Right lobe of liver (tissue), 6 donors: ENCODE results near the gene CAMTA1. TPM values are rescaled to one million over a fixed set of nuclear protein-coding genes. Genes with fewer than 3 reads are reported as not detected.

ENCODE experiments used
- ATAC-seq, 4 donors: fragments of 200-7000 bp; cut with Tn5 transposase; one replicate each; pipeline ENCODE4 v1.9.1; 2020; ENCODE audit warnings: mild to moderate bottlenecking in 4 of 4, moderate library complexity in 4 of 4
- DNase-seq, 3 donors: peaks; one replicate each; pipeline ENCODE4 v3.0.0-alpha.2; 2020
- H3K27ac ChIP-seq, 3 donors: fragments of 200-600 bp; one replicate each; pipeline ENCODE4 v1.8.0; 2022
- H3K27me3 ChIP-seq, 2 donors: fragments of 200-600 bp; one replicate each; pipeline ENCODE4 v1.8.0; 2022
- H3K36me3 ChIP-seq, 4 donors: fragments of 200-600 bp; sonication (generic) in 1 of 4; one replicate each; pipeline versions ENCODE4 v1.5.1 to v1.8.0; 2017 to 2022; ENCODE audit warnings: control low read depth in 1 of 4
- H3K4me1 ChIP-seq, 4 donors: fragments of 200-600 bp; sonication (generic) in 1 of 4; one replicate each; pipeline versions ENCODE4 v1.5.1 to v1.8.0; 2017 to 2022; ENCODE audit warnings: control low read depth in 1 of 4
- H3K4me3 ChIP-seq, 3 donors: fragments of 200-600 bp; one replicate each; pipeline ENCODE4 v1.8.0; 2022
- H3K9me3 ChIP-seq, 4 donors: fragments of 200-600 bp; sonication (generic) in 1 of 4; one replicate each; pipeline versions ENCODE4 v1.5.1 to v1.8.0; 2017 to 2022; ENCODE audit warnings: control low read depth in 1 of 4
- POLR2A ChIP-seq: fragments of 450-650 bp; IDR thresholded peaks from one replicate; pipeline ENCODE4 v1.6.1; 2017; ENCODE audit warnings: antibody characterized with exemption, mild to moderate bottlenecking
- WGBS: methylation state at CpG from one replicate; pipeline ENCODE4 v1.1.6; 2018; ENCODE audit warnings: low coverage, low lambda C conversion rate; ENCODE audit not compliant: insufficient coverage; ENCODE audit errors: missing lambda C conversion rate; 5-methylcytosine and 5-hydroxymethylcytosine counted together
- intact Hi-C, 2 donors: fragments of 100-400 bp; cut with DNase I; formaldehyde crosslinking; loops; one replicate each; pipeline versions ENCODE4 v1.11.2 to v1.14.1; 2022
- total RNA-seq, 6 experiments: library from RNA; depleted of rRNA in 2 of 6; stranded (reverse); fragments of >200 nt in 2 of 6; fragmentation: NEBNext Ultra II Directional in 3 of 6; extraction: Animal tissue kit (Norgen Biotek cat#: 25700) in 3 of 6; gene quantifications; one replicate each; pipeline versions ENCODE4 v1.1.0 to v1.2.4, GENCODE V29; 2016 to 2023
- TF ChIP-seq, protein P1 (sequence below), 4 donors: fragments of 200-600 bp in 3 of 4; fragments of 450-650 bp in 1 of 4; IDR thresholded peaks; one replicate each; pipeline versions ENCODE4 v1.5.1 to v1.8.0; 2016 to 2022; ENCODE audit warnings: antibody characterized with exemption in 4 of 4, mild to moderate bottlenecking in 2 of 4
- donor health status: DM: no; HTN: yes; CAD: no.
- donor health status: DM: no; HTN: no; CAD: no.
- donor health status: DM: no; HTN: no; CAD: no.
- donor health status: DM: no; HTN: yes; CAD: no.
- donor health status: DM: no; HTN: yes; CAD: no.

The CAMTA1 gene
- total RNA-seq, 6 experiments from 2014 or later: 32.3 to 49.4 (median 37.2) TPM

DNA sequence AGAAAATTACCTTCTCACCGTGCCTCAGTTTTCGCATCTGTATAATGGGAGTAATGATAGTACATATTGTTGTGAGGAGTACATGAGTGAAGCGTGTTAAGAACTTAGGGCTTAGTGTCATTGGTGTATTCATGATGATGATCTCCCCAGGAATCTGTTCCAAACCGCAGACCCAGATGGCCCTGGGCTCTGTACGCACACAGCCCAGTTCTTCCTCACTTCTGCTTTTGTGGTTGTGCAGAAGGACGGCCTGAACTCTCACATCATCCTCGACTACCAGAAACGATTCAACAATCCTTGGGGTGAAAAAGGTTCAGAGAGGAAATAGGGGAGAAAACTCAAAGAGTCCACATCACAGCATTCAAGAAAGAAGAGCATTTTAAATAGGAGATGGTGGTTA is 323.0 kb downstream of the CAMTA1 start:
- Histone ChIP-seq H3K36me3 (no peaks in the 10 kb centered on the region), H3K4me3 (no peak overlapping the region), H3K9me3 (no peaks in the 10 kb centered on the region), H3K27ac (no peak overlapping the region), H3K27me3 (no peaks in the 10 kb centered on the region), H3K4me1 (peaks cover 0 to 18% (median 2%) of the 10 kb centered on the region in 4 donors)
- no peak for DNase-seq
- intact Hi-C loops: no loop called here
- WGBS: 77% methylated on average over 8 of the region's 8 CpGs
- TF ChIP-seq, protein P1, sequence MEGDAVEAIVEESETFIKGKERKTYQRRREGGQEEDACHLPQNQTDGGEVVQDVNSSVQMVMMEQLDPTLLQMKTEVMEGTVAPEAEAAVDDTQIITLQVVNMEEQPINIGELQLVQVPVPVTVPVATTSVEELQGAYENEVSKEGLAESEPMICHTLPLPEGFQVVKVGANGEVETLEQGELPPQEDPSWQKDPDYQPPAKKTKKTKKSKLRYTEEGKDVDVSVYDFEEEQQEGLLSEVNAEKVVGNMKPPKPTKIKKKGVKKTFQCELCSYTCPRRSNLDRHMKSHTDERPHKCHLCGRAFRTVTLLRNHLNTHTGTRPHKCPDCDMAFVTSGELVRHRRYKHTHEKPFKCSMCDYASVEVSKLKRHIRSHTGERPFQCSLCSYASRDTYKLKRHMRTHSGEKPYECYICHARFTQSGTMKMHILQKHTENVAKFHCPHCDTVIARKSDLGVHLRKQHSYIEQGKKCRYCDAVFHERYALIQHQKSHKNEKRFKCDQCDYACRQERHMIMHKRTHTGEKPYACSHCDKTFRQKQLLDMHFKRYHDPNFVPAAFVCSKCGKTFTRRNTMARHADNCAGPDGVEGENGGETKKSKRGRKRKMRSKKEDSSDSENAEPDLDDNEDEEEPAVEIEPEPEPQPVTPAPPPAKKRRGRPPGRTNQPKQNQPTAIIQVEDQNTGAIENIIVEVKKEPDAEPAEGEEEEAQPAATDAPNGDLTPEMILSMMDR (IDR thresholded peaks at IDR 0.05): no peak
- TF ChIP-seq POLR2A: no peak
- ATAC-seq: no peak

DNA sequence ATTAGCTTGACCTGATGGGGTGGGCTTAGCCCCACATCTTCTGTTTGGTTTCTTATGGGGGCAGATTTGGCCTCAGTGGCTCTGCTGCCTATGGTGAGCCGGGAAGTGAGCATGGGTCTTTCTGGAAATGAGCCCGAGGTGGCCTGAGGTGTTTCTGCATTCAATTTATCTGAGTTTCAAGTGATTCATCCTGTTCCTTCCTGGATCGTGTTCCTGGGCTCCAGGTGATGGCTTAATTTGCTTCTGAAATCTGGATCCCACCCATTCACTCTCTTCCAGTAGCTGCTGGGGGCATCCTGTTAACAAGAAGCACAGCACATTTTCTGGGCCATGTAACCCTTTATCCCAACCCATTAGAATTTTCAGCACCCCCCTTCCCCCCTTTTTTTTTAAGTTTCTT is 324.6 kb downstream of the CAMTA1 start:
- Histone ChIP-seq H3K27ac (no peak overlapping the region), H3K4me3 (no peak overlapping the region), H3K9me3 (no peaks in the 10 kb centered on the region), H3K4me1 (peaks cover 0 to 20% (median 6%) of the 10 kb centered on the region in 4 donors), H3K27me3 (no peaks in the 10 kb centered on the region), H3K36me3 (no peaks in the 10 kb centered on the region)
- intact Hi-C loops: no loop called here
- DNase-seq (no peak), ATAC-seq (no peak)
- TF ChIP-seq, protein P1 (IDR thresholded peaks at IDR 0.05): no peak
- TF ChIP-seq POLR2A: no peak
- 74% methylated on average over 2 of the region's 3 CpGs for WGBS

DNA sequence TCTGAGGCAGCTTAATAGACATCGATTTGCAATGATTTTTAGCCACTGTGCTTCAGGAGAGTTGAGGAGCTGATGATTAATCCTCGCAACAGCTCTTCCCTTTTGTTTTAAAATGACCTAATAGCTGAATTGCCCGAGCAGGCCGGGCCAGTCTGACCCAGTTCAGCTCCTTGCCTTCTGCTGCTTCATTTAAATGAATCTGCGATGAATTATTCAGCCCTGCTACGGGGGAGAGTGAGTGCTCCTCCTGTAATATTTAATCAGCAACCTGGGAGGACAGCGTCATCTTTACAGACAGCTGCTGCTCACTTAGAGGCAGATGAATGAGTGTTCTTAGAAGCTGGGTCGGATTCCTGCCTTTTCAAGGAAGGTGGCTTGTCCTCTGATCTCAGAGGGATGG is 325.1 kb downstream of the CAMTA1 start:
- intact Hi-C loops: no loop called here
- Histone ChIP-seq H3K27ac (no peak overlapping the region), H3K9me3 (no peaks in the 10 kb centered on the region), H3K27me3 (no peaks in the 10 kb centered on the region), H3K36me3 (no peaks in the 10 kb centered on the region), H3K4me3 (no peak overlapping the region), H3K4me1 (peaks cover 0 to 16% (median 6%) of the 10 kb centered on the region in 4 donors)
- TF ChIP-seq, protein P1 (IDR thresholded peaks at IDR 0.05): no peak
- no peak for TF ChIP-seq POLR2A
- DNase-seq: no peak
- ATAC-seq: no peak
- WGBS: 72% methylated on average over 6 of the region's 8 CpGs

DNA sequence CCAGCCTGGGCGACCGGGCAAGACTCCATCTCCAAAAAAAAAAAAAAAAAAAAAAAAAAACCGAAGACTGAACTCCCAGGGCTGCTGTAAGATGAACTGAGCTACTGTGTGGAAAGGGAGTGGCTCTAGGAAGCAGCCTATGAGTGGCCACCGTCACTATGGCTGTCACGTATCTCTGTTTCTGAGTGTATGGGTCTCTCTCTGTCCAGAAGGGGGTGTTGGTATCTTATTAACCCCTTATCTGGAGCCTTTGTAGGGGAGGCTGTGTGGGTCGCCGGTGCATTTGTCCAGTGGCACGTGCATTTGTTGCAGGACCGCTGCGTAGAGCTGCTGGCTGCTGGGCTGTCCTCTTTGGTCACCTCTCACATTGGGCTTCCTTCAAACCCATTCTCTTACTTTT is 326.6 kb downstream of the CAMTA1 start:
- H3K27ac ChIP-seq: no peak overlapping the region
- H3K27me3 ChIP-seq: no peaks in the 10 kb centered on the region
- H3K4me3 ChIP-seq: no peak overlapping the region
- H3K4me1 ChIP-seq: peaks cover 0 to 14% (median 6%) of the 10 kb centered on the region in 4 donors
- intact Hi-C loops: no loop called here
- no peaks in the 10 kb centered on the region for H3K36me3 ChIP-seq
- WGBS: 58% methylated on average over 7 of the region's 10 CpGs
- DNase-seq: no peak
- ATAC-seq: peak in 2 of 4 donors; percentile 20 to 22
- no peak for TF ChIP-seq POLR2A
- TF ChIP-seq, protein P1 (IDR thresholded peaks at IDR 0.05): no peak
- H3K9me3 ChIP-seq: no peaks in the 10 kb centered on the region

DNA sequence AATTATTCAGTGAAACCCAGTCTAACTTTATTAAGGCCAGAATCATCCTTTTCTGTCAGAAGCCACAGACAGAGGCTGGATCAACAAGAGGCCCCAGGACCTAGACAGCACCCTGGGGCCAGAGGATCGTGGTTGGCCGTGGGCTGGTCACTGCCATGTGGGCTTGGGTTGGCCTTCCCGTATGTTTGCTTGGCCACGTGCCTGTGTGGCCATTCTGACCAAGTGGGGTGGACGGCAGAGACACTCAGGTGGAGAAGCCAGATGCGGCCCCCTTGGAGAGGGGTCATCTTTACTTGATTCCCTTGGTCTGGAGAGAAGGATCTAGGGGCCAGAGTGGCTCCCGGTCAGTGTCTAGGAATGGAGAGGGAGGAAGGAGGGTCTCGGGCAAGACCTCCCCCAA is 327.9 kb downstream of the CAMTA1 start:
- ATAC-seq (no peak), DNase-seq (no peak)
- H3K4me3 ChIP-seq: no peak overlapping the region
- no peaks in the 10 kb centered on the region for H3K27me3 ChIP-seq
- H3K9me3 ChIP-seq: no peaks in the 10 kb centered on the region
- 76% methylated on average over 4 of the region's 8 CpGs for WGBS
- no peaks in the 10 kb centered on the region for H3K36me3 ChIP-seq
- TF ChIP-seq, protein P1 (IDR thresholded peaks at IDR 0.05): no peak
- TF ChIP-seq POLR2A: no peak
- H3K27ac ChIP-seq: no peak overlapping the region
- peaks cover 0 to 12% (median 3%) of the 10 kb centered on the region in 4 donors for H3K4me1 ChIP-seq
- intact Hi-C loops: no loop called here
